ENCODE data around the gene NELFE. TPM values are rescaled to one million over a fixed set of nuclear protein-coding genes. Genes with fewer than 3 reads are reported as not detected.
A peak's percentile ranks its signal among the peaks of the same experiment; 100 is the strongest.

NELFE gene
- total RNA-seq, 1 experiment from 2014 or later: 50.8 TPM

DNA sequence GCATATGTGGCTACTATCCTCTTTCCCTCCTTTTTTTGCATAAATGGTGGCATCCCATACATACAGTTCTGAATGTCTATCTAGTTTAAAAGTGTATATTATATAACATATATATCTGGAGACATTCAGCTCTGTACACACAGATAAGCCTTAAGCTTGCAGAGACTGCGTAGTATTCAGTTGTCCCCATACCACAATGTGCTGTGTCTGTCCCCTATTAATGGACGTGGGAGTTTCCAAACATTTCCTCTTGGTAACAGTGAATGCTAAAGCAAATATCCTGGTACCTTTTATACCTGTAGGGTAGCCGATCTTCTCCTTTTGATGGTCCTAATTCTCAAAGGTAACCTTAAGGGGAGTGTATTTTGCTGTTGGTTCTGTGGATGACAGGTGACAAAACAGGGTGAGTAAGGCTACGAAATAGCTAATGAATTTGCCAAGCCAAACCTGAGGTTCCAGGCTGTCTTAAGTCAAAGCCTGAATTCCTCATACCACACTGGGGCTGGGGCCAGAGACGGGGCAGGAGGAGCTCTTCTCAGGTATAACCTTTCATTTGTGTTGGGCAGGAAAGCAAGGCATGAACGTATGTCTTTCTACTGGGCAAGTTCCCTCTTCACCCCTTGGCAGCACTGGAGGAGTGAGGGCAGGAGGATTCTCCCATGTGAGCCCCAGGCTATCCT is 39.0 kb downstream of the NELFE start:
- Histone ChIP-seq H3K4me1 (replicated peaks; ENCODE audit: insufficient read depth) (peaks cover 5% of the 10 kb centered on the region; the same call in 1 of the 2 replicates), H3K9me2 (ENCODE audit: insufficient read depth) (no peaks in the 10 kb centered on the region), H2AFZ (no peak overlapping the region), H3K79me2 (ENCODE audit: low read depth) (no peaks in the 10 kb centered on the region), H3K4me3 (no peak overlapping the region), H3K36me3 (ENCODE audit: low read depth) (no peaks in the 10 kb centered on the region), H3F3A (ENCODE audit: insufficient read depth, low read depth) (peaks cover 15% of the 10 kb centered on the region; the same call in 1 of the 2 replicates), H3K27ac (no peak overlapping the region), H3K27me3 (ENCODE audit: insufficient read depth, low read depth) (no peaks in the 10 kb centered on the region), H3K4me2 (no peak overlapping the region), H4K20me1 (ENCODE audit: insufficient read depth) (no peaks in the 10 kb centered on the region), H3K9me3 (ENCODE audit: insufficient read depth, low read depth) (no peaks in the 10 kb centered on the region)
- CTCF ChIA-PET: interaction anchor here (0.6 to 0.7 kb wide), 2 partner anchors 32 to 327 kb away, joined by 4 to 5 read pairs; partner anchors contain the start of gene NCR3
- POLR2A ChIA-PET (ENCODE audit: unreplicated experiment): interaction anchor here (0.5 to 0.6 kb wide), 2 partner anchors 33 to 424 kb away, joined by 4 to 8 read pairs; no protein-coding TSS in a partner anchor
- intact Hi-C loops (cut with micrococcal nuclease; ENCODE audit: unreplicated experiment): no loop called here
- BruUV-seq (replicated peaks): no TSS peak
- TF ChIP-seq EZH2 (IDR thresholded peaks at IDR 0.05; ENCODE audit: low read depth): no peak
- TF ChIP-seq, protein P1, sequence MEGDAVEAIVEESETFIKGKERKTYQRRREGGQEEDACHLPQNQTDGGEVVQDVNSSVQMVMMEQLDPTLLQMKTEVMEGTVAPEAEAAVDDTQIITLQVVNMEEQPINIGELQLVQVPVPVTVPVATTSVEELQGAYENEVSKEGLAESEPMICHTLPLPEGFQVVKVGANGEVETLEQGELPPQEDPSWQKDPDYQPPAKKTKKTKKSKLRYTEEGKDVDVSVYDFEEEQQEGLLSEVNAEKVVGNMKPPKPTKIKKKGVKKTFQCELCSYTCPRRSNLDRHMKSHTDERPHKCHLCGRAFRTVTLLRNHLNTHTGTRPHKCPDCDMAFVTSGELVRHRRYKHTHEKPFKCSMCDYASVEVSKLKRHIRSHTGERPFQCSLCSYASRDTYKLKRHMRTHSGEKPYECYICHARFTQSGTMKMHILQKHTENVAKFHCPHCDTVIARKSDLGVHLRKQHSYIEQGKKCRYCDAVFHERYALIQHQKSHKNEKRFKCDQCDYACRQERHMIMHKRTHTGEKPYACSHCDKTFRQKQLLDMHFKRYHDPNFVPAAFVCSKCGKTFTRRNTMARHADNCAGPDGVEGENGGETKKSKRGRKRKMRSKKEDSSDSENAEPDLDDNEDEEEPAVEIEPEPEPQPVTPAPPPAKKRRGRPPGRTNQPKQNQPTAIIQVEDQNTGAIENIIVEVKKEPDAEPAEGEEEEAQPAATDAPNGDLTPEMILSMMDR (conservative IDR thresholded peaks at IDR 0.05): no peak
- peak; percentile 48 to 64 for DNase-seq

DNA sequence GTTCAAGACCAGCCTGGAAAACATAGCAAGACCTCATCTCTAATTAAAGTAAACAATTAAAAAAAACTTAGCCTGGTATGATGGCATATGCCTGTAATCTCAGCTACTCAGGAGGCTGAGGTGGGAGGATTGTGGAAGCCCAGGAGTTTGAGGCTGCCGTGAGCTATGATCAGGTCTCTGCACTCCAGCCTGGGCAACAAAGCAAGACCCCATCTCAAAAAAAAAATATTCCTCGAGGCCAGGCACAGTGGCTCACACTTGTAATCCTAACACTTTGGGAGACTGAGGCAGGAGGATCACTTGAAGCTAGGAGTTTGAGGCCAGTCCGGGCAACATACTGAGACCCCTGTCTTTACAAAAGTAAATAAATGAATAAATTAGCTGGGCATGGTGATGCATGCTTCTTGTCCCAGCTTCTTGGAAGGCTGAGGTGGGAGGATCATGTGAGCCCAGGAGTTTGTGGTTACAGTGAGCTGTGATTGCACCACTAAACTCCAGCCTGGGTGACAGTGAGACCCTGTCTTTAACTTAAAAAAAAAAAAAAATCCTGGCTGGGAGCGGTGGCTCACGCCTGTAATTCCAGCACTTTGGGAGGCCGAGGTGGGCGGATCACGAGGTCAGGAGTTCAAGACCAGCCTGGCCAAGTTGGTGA is 40.6 kb downstream of the NELFE start:
- no peak overlapping the region for H3K4me2 ChIP-seq
- peaks cover 5% of the 10 kb centered on the region; the same call in 1 of the 2 replicates for H3K4me1 ChIP-seq (replicated peaks; ENCODE audit: insufficient read depth)
- H3F3A ChIP-seq (ENCODE audit: insufficient read depth, low read depth): peaks cover 15% of the 10 kb centered on the region; the same call in 1 of the 2 replicates
- DNase-seq: no peak
- H3K27ac ChIP-seq: no peak overlapping the region
- no peak overlapping the region for H2AFZ ChIP-seq
- intact Hi-C loops (cut with micrococcal nuclease; ENCODE audit: unreplicated experiment): no loop called here
- H3K4me3 ChIP-seq: no peak overlapping the region
- H3K36me3 ChIP-seq (ENCODE audit: low read depth): no peaks in the 10 kb centered on the region
- no TSS peak for BruUV-seq (replicated peaks)
- POLR2A ChIA-PET (ENCODE audit: unreplicated experiment): no interaction called here
- no peaks in the 10 kb centered on the region for H3K27me3 ChIP-seq (ENCODE audit: insufficient read depth, low read depth)
- CTCF ChIA-PET: no interaction called here
- no peaks in the 10 kb centered on the region for H3K79me2 ChIP-seq (ENCODE audit: low read depth)
- H4K20me1 ChIP-seq (ENCODE audit: insufficient read depth): no peaks in the 10 kb centered on the region
- no peaks in the 10 kb centered on the region for H3K9me3 ChIP-seq (ENCODE audit: insufficient read depth, low read depth)
- no peak for TF ChIP-seq EZH2 (IDR thresholded peaks at IDR 0.05; ENCODE audit: low read depth)
- TF ChIP-seq, protein P1 (conservative IDR thresholded peaks at IDR 0.05): no peak
- H3K9me2 ChIP-seq (ENCODE audit: insufficient read depth): no peaks in the 10 kb centered on the region

DNA sequence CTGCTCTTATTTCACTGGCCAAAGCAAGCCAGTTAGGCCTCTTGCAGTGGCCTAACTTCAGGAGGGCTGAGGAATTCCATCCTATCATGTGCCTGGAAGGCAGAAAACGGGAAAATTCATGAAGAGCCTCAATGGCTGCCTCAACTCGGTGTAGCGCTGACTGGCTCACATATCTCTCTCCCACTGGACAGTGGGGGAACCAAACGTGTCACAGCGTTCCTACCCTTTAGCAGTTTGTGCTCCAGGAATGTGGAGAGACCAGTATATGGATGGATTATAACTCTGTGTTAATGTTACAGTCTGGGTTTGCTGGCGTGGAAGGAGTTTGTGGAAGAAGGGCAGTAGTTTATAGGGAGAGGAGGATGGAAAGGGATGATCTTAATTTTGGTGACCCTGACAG is 43.0 kb downstream of the NELFE start:
- Histone ChIP-seq H2AFZ (no peak overlapping the region), H3K9me3 (ENCODE audit: insufficient read depth, low read depth) (no peaks in the 10 kb centered on the region), H3K27ac (no peak overlapping the region), H3K4me2 (no peak overlapping the region), H4K20me1 (ENCODE audit: insufficient read depth) (no peaks in the 10 kb centered on the region), H3K4me3 (no peak overlapping the region), H3K79me2 (ENCODE audit: low read depth) (no peaks in the 10 kb centered on the region), H3K27me3 (ENCODE audit: insufficient read depth, low read depth) (no peaks in the 10 kb centered on the region), H3K9me2 (ENCODE audit: insufficient read depth) (no peaks in the 10 kb centered on the region), H3K4me1 (replicated peaks; ENCODE audit: insufficient read depth) (peaks cover 15% of the 10 kb centered on the region), H3K36me3 (ENCODE audit: low read depth) (no peaks in the 10 kb centered on the region), H3F3A (ENCODE audit: insufficient read depth, low read depth) (peaks cover 21% of the 10 kb centered on the region)
- no TSS peak for BruUV-seq (replicated peaks)
- DNase-seq: no peak
- POLR2A ChIA-PET (ENCODE audit: unreplicated experiment): no interaction called here
- intact Hi-C loops (cut with micrococcal nuclease; ENCODE audit: unreplicated experiment): no loop called here
- TF ChIP-seq EZH2 (IDR thresholded peaks at IDR 0.05; ENCODE audit: low read depth): no peak
- TF ChIP-seq, protein P1 (conservative IDR thresholded peaks at IDR 0.05): no peak
- CTCF ChIA-PET: no interaction called here

Data from PC-9 (cell line).